Glutamatergic neuron (in vitro differentiated cells): Measurements from ENCODE around the gene ESRRG. TPM values are rescaled to one million over a fixed set of nuclear protein-coding genes. Genes with fewer than 3 reads are reported as not detected.

ENCODE experiments used
- DNase-seq: peaks from one replicate; pipeline ENCODE4 v3.0.0; 2022
- H3K27ac Mint-ChIP-seq: one replicate; pipeline ENCODE4 v1.8.0; 2020; ENCODE audit warnings: mild to moderate bottlenecking, mixed read lengths, inconsistent platforms; ENCODE audit not compliant: unreplicated experiment
- H3K27me3 Mint-ChIP-seq: one replicate; pipeline ENCODE4 v1.8.0; 2020; ENCODE audit warnings: mild to moderate bottlenecking, moderate library complexity, mixed read lengths, inconsistent platforms; ENCODE audit not compliant: unreplicated experiment
- H3K36me3 Mint-ChIP-seq: one replicate; pipeline ENCODE4 v1.8.0; 2020; ENCODE audit warnings: mild to moderate bottlenecking, mixed read lengths, inconsistent platforms; ENCODE audit not compliant: unreplicated experiment
- H3K4me1 Mint-ChIP-seq: one replicate; pipeline ENCODE4 v1.8.0; 2020; ENCODE audit warnings: mild to moderate bottlenecking, low read depth, mixed read lengths, inconsistent platforms; ENCODE audit not compliant: unreplicated experiment
- H3K4me3 Mint-ChIP-seq: one replicate; pipeline ENCODE4 v1.8.0; 2020; ENCODE audit warnings: mild to moderate bottlenecking, mixed read lengths, inconsistent platforms; ENCODE audit not compliant: unreplicated experiment
- H3K9me3 Mint-ChIP-seq: one replicate; pipeline ENCODE4 v1.8.0; 2020; ENCODE audit warnings: mild to moderate bottlenecking, moderate library complexity, mixed read lengths, inconsistent platforms; ENCODE audit not compliant: unreplicated experiment
- CTCF ChIP-seq: fragments of 200-600 bp; sonication (generic); IDR thresholded peaks from one replicate; pipeline ENCODE4 v1.5.0; 2021; ENCODE audit not compliant: partially characterized antibody, unreplicated experiment
- total RNA-seq: library from RNA; stranded (reverse); fragmentation: NEBNext Ultra II Directional; extraction: Animal tissue kit (Norgen Biotek cat#: 25700); gene quantifications from one replicate; pipeline ENCODE4 v1.2.1, GENCODE V29; 2021; ENCODE audit not compliant: unreplicated experiment

ESRRG gene
- total RNA-seq, 1 donor from 2014 or later: 9.0 TPM

GRCh38 chr1:216653001-216653400 is 70.2 kb downstream of the ESRRG start:
- Mint-ChIP-seq H3K36me3 (no peaks in the 10 kb centered on the region), H3K27ac (no peak overlapping the region), H3K9me3 (no peaks in the 10 kb centered on the region), H3K4me1 (peaks cover 5% of the 10 kb centered on the region), H3K27me3 (peaks cover 1% of the 10 kb centered on the region), H3K4me3 (no peak overlapping the region)
- no peak for TF ChIP-seq CTCF
- DNase-seq: no peak

- Mint-ChIP-seq H3K27me3 (peaks cover 1% of the 10 kb centered on the region), H3K4me1 (peaks cover 5% of the 10 kb centered on the region), H3K9me3 (no peaks in the 10 kb centered on the region), H3K36me3 (no peaks in the 10 kb centered on the region), H3K27ac (no peak overlapping the region), H3K4me3 (no peak overlapping the region)
- no peak for DNase-seq
- no peak for TF ChIP-seq CTCF
Observed at GRCh38 chr1:216651826-216652418, 71.3 kb downstream of the ESRRG start.

GRCh38 chr1:216643176-216643575 is 80.1 kb downstream of the ESRRG start:
- no peaks in the 10 kb centered on the region for H3K4me1 Mint-ChIP-seq
- H3K4me3 Mint-ChIP-seq: no peak overlapping the region
- no peaks in the 10 kb centered on the region for H3K36me3 Mint-ChIP-seq
- no peak for TF ChIP-seq CTCF
- no peak for DNase-seq
- H3K27ac Mint-ChIP-seq: no peak overlapping the region
- H3K9me3 Mint-ChIP-seq: no peaks in the 10 kb centered on the region
- H3K27me3 Mint-ChIP-seq: no peaks in the 10 kb centered on the region

- Mint-ChIP-seq H3K4me1 (no peaks in the 10 kb centered on the region), H3K4me3 (no peak overlapping the region), H3K36me3 (no peaks in the 10 kb centered on the region), H3K9me3 (no peaks in the 10 kb centered on the region), H3K27ac (no peak overlapping the region), H3K27me3 (no peaks in the 10 kb centered on the region)
- no peak for DNase-seq
- no peak for TF ChIP-seq CTCF
Observed at GRCh38 chr1:216641669-216642460, 81.4 kb downstream of the ESRRG start.

- TF ChIP-seq CTCF: no peak
Observed at GRCh38 chr1:216640100-216640499, 83.1 kb downstream of the ESRRG start.

More at GRCh38 chr1:216640100-216640499, 83.1 kb downstream of the ESRRG start:
- H3K4me1 Mint-ChIP-seq: peaks cover 4% of the 10 kb centered on the region
- H3K27me3 Mint-ChIP-seq: no peaks in the 10 kb centered on the region
- no peak overlapping the region for H3K4me3 Mint-ChIP-seq
- H3K27ac Mint-ChIP-seq: no peak overlapping the region
- DNase-seq: no peak
- no peaks in the 10 kb centered on the region for H3K36me3 Mint-ChIP-seq
- H3K9me3 Mint-ChIP-seq: no peaks in the 10 kb centered on the region
